Heart left ventricle (tissue), 16 donors: ENCODE measurements around the gene ITGA3. TPM values are rescaled to one million over a fixed set of nuclear protein-coding genes. Genes with fewer than 3 reads are reported as not detected.
A peak's percentile ranks its signal among the peaks of the same experiment; 100 is the strongest.

Experiments used
- ATAC-seq, 4 donors: fragments of 200-7000 bp; cut with Tn5 transposase; one replicate each; pipeline ENCODE4 v1.9.1; 2020 to 2022; ENCODE audit warnings: moderate library complexity in 4 of 4, mild to moderate bottlenecking in 3 of 4, moderate number of reproducible peaks in 1 of 4
- DNase-seq, 5 donors: peaks; one replicate each; pipeline ENCODE4 v3.0.0-alpha.2; 2020
- H3K27ac ChIP-seq, 12 donors: fragments of 200-600 bp; sonication (generic) in 4 of 12; one replicate each; pipeline versions ENCODE4 v1.5.0 to v1.8.0; 2016 to 2022; ENCODE audit warnings: mild to moderate bottlenecking in 2 of 12
- H3K27me3 ChIP-seq, 9 donors: fragments of 200-600 bp; sonication (generic) in 2 of 9; one replicate each; pipeline versions ENCODE4 v1.5.1 to v1.8.0; 2016 to 2022; ENCODE audit warnings: mild to moderate bottlenecking in 3 of 9
- H3K36me3 ChIP-seq, 9 donors: fragments of 200-600 bp; sonication (generic) in 2 of 9; one replicate each; pipeline versions ENCODE4 v1.5.0 to v1.8.0; 2018 to 2022; ENCODE audit warnings: mild to moderate bottlenecking in 2 of 9
- H3K4me1 ChIP-seq, 12 donors: fragments of 200-600 bp; sonication (generic) in 4 of 12; one replicate each; pipeline versions ENCODE4 v1.5.0 to v1.8.0; 2016 to 2022; ENCODE audit warnings: mild to moderate bottlenecking in 3 of 12
- H3K4me3 ChIP-seq, 12 donors: fragments of 200-600 bp; sonication (generic) in 4 of 12; one replicate each; pipeline versions ENCODE4 v1.5.0 to v1.8.0; 2017 to 2022; ENCODE audit warnings: mild to moderate bottlenecking in 9 of 12, moderate library complexity in 4 of 12
- H3K9me3 ChIP-seq, 12 donors: fragments of 200-600 bp; sonication (generic) in 4 of 12; one replicate each; pipeline versions ENCODE4 v1.5.0 to v1.8.0; 2016 to 2022; ENCODE audit warnings: mild to moderate bottlenecking in 1 of 12
- POLR2A ChIP-seq, 2 donors: fragments of 450-650 bp; IDR thresholded peaks; one replicate each; pipeline ENCODE4 v1.6.1; 2017; ENCODE audit warnings: antibody characterized with exemption in 2 of 2, mild to moderate bottlenecking in 2 of 2, moderate library complexity in 2 of 2
- WGBS, 4 donors: extraction: QIAGEN DNeasy Blood & Tissue Kit in 2 of 4; methylation state at CpG; one replicate each; pipeline versions ENCODE4 v1.1.5 to v1.1.7; 2013 to 2018; 5-methylcytosine and 5-hydroxymethylcytosine counted together
- intact Hi-C, 10 donors: fragments of 100-400 bp; cut with DNase I; formaldehyde crosslinking; loops; one replicate each; pipeline versions ENCODE4 v1.11.1 to v1.14.2; 2022
- polyA plus RNA-seq, 2 donors: library from polyadenylated mRNA; stranded (reverse); fragments of 200-250 nt; gene quantifications; one replicate each; pipeline ENCODE4 v1.2.3, GENCODE V29; 2013
- total RNA-seq, 9 donors: library from RNA; depleted of rRNA in 2 of 9; stranded (reverse); fragments of >200 nt in 2 of 9; fragmentation: NEBNext Ultra II Directional in 3 of 9; extraction: Animal tissue kit (Norgen Biotek cat#: 25700) in 3 of 9; gene quantifications; one replicate each; pipeline versions ENCODE4 v1.1.0 to v1.2.4, GENCODE V29; 2016 to 2023
- TF ChIP-seq, protein P1 (sequence below), 12 donors: fragments of 200-600 bp; sonication (generic) in 4 of 12; IDR thresholded peaks; one replicate each; pipeline versions ENCODE4 v1.5.0 to v1.8.0; 2018 to 2022; ENCODE audit warnings: antibody characterized with exemption in 12 of 12, mild to moderate bottlenecking in 5 of 12
- donor health status: ischemic (EF 13 %, LVEDD 7.1; RV severe dilation, severe dysfunction).
- donor health status: healthy with polysubstance abuse.
- donor health status: DM: no; HTN: yes; CAD: no.
- donor health status: DM: no; HTN: no; CAD: no.
- donor health status: ischemic (EF 25% LVEDD 6.9; RV normal size, moderate dysfunction).
- donor health status: ischemic (EF 25% LVEDD 5.7; RV mildly dilated, moderate dysfunction).
- donor health status: healthy.
- donor health status: DM: yes; HTN: yes; CAD: no.
- donor health status: ischemic (EF 35%, LVEDD 5.7; RV mildly dilated, moderate dysfunction).
- donor health status: nonischemic (EF 11% LVEDD 7.7; RV severe dilation, severe dysfunction).
- donor health status: DM: yes; HTN: yes; CAD: no.
- donor health status: PGD.
- donor health status: ischemic (EF 29% LVEDD 5.4; RV normal size, mild dysfunction).
- donor health status: nonischemic (EF 23%, LVEDD 6.1; RV moderate dilation, normal function).

The ITGA3 gene
- total and polyA plus RNA-seq, 11 donors, result 16.8 to 72.9 (median 23.6) TPM

DNA sequence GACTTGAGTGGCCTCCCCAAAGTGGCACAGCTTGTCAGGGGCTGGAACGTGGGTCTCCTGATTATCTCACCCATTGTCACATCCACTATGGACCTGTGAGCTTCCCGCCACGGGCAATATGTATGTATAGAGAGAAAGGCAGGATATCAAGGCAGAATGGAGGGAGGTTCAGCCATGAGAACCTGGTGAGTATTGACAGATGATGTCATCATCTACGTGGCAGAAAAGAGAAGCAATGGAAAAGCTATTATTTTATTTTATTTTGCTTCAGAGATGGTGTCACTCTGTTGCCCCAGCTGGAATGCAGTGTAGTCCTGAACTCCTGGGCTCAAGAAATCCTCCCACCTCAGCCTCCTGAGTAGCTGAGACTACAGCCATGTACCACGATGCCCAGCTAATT, 25.8 kb downstream of the ITGA3 start:
- Histone ChIP-seq H3K9me3 (no peaks in the 10 kb centered on the region), H3K4me3 (no peak overlapping the region), H3K4me1 (peaks cover 0 to 18% (median 1%) of the 10 kb centered on the region in 12 donors), H3K27ac (peak overlapping the region in 5 of 12 donors; percentile 25 to 60 (median 46)), H3K36me3 (peaks cover 0 to 62% (median 36%) of the 10 kb centered on the region in 9 donors), H3K27me3 (no peaks in the 10 kb centered on the region)
- 80 to 87% (median 84%) methylated on average over 5 of the region's 5 CpGs for WGBS, 4 donors
- ATAC-seq, result no peak
- no peak for DNase-seq
- TF ChIP-seq POLR2A (IDR thresholded peaks at IDR 0.05), result no peak
- TF ChIP-seq, protein P1, sequence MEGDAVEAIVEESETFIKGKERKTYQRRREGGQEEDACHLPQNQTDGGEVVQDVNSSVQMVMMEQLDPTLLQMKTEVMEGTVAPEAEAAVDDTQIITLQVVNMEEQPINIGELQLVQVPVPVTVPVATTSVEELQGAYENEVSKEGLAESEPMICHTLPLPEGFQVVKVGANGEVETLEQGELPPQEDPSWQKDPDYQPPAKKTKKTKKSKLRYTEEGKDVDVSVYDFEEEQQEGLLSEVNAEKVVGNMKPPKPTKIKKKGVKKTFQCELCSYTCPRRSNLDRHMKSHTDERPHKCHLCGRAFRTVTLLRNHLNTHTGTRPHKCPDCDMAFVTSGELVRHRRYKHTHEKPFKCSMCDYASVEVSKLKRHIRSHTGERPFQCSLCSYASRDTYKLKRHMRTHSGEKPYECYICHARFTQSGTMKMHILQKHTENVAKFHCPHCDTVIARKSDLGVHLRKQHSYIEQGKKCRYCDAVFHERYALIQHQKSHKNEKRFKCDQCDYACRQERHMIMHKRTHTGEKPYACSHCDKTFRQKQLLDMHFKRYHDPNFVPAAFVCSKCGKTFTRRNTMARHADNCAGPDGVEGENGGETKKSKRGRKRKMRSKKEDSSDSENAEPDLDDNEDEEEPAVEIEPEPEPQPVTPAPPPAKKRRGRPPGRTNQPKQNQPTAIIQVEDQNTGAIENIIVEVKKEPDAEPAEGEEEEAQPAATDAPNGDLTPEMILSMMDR (IDR thresholded peaks at IDR 0.05), result no peak
- intact Hi-C loops, result loop anchor here in 4 of 10 donors (5.0 to 10.0 kb wide), 3 partner anchors 204 to 507 kb away; partner anchors contain the start of gene NXPH3 (in 1 of the 4)

DNA sequence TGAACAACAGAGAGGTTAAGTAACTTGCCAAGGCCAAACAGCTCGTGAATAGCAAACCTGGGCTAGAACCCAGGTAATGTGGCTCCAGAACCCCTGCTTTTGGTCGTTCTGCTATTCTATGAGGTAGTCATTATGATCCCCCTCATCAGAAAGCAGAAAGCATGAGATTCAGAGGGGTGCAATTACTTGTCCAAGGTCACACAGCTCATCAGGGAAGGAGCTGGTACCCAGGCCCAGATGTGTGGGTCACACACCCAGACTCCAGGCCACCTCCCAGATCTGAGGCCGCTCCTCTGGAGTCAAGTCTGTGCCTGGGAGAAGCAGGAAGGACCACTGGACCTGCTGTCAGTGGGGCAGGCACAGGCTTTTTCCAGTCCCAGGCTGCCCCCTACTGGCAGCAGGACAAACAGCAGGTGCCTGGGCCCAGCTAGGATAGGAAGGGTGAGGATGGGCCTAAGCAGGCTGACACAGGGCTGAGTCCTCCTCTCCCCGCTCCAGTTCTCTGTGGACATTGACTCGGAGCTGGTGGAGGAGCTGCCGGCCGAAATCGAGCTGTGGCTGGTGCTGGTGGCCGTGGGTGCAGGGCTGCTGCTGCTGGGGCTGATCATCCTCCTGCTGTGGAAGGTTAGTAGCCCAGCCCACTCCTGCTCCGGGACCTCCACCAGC, 31.5 kb downstream of the ITGA3 start:
- H3K4me3 ChIP-seq, result no peak overlapping the region
- H3K4me1 ChIP-seq, result no peaks in the 10 kb centered on the region
- ATAC-seq (peak; percentile 66 to 91 (median 87)), DNase-seq (peak; percentile 60 to 86 (median 71))
- no peaks in the 10 kb centered on the region for H3K27me3 ChIP-seq
- H3K27ac ChIP-seq, result no peak overlapping the region
- no peaks in the 10 kb centered on the region for H3K9me3 ChIP-seq
- 53 to 59% (median 55%) methylated on average over 10 of the region's 10 CpGs for WGBS, 4 donors
- TF ChIP-seq, protein P1 (IDR thresholded peaks at IDR 0.05), result peak in 11 of 12 donors; percentile 92 to 99 (median 97)
- TF ChIP-seq POLR2A (IDR thresholded peaks at IDR 0.05), result no peak
- peaks cover 0 to 29% (median 14%) of the 10 kb centered on the region in 9 donors for H3K36me3 ChIP-seq
- intact Hi-C loops, result loop anchor here in 9 of 10 donors (1.0 to 10.0 kb wide), 4 partner anchors 60 to 513 kb away; partner anchors contain the start of gene NXPH3 (in 1 of the 9)

DNA sequence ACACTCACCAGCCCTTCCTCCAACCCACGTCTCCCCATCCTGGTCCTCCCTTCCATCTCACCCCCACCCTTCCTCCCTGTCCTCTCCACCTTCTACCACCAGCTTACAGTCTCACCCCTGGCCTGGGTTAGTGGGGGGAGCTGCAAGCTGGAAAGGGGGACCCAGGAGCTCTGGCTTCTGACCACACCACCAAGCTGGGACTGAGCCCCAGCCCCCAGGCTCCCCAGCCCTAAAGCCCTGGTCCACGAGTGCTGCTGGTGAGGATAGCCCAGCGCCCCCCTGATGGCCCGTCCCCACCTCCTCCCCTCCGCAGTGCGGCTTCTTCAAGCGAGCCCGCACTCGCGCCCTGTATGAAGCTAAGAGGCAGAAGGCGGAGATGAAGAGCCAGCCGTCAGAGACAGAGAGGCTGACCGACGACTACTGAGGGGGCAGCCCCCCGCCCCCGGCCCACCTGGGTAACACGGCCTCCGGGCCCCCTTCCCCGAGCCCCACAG, 32.0 kb downstream of the ITGA3 start:
- H3K4me3 ChIP-seq, result no peak overlapping the region
- intact Hi-C loops, result loop anchor here (1.0 to 10.0 kb wide), 5 partner anchors 61 to 513 kb away; partner anchors contain the start of gene NXPH3 (in 1 of the 10)
- no peaks in the 10 kb centered on the region for H3K9me3 ChIP-seq
- no peak overlapping the region for H3K27ac ChIP-seq
- TF ChIP-seq, protein P1 (IDR thresholded peaks at IDR 0.05), result no peak
- TF ChIP-seq POLR2A (IDR thresholded peaks at IDR 0.05), result no peak
- no peaks in the 10 kb centered on the region for H3K27me3 ChIP-seq
- peak in 1 of 5 donors; percentile 54 for DNase-seq
- H3K36me3 ChIP-seq, result peaks cover 0 to 25% (median 14%) of the 10 kb centered on the region in 9 donors
- no peaks in the 10 kb centered on the region for H3K4me1 ChIP-seq
- WGBS, 4 donors, result 82 to 89% (median 87%) methylated on average over 16 to 19 of the region's 19 CpGs
- ATAC-seq, result peak in 2 of 4 donors; percentile 23 to 25
